H1 (cell line): ENCODE results near the gene LSM11. TPM values are rescaled to one million over a fixed set of nuclear protein-coding genes. Genes with fewer than 3 reads are reported as not detected.

Experiments used
- KDM1A ChIP-seq: fragments of 200-600, 300-600 bp; sonication (generic); IDR thresholded peaks from 2 replicates; pipeline ENCODE4 v1.7.1; 2016; ENCODE audit warnings: mild to moderate bottlenecking, low read length, borderline replicate concordance
- TBP ChIP-seq: IDR thresholded peaks from 2 replicates; pipeline ENCODE4 v1.6.1; 2011; ENCODE audit warnings: low read depth, low read length, improper control_type of control experiment
- polyA plus RNA-seq, 7 experiments: library from polyadenylated mRNA; depleted of rRNA in 3 of 7; stranded (reverse) in 5 of 7; unstranded in 2 of 7; fragments of >200 nt in 5 of 7; fragments of 200-250 nt in 2 of 7; gene quantifications; 1 replicate in 5 of 7; 2 replicates in 1 of 7; 4 replicates in 1 of 7; pipeline versions ENCODE4 v1.2.1 to v1.2.3, GENCODE V29; 2011 to 2013; ENCODE audit warnings: missing spikeins in 2 of 7, mixed read lengths in 2 of 7
- total RNA-seq: library from RNA; stranded (reverse); fragmentation: NEBNext Ultra II Directional; extraction: Animal tissue kit (Norgen Biotek cat#: 25700); gene quantifications from 2 replicates; pipeline ENCODE4 v1.2.1, GENCODE V29; 2021

LSM11 gene
- total and polyA plus RNA-seq, 2 of the 8 experiments (the other 6 are each of a cell fraction or from before 2014, with no cell fraction given) = 1.8 to 3.9 TPM

DNA sequence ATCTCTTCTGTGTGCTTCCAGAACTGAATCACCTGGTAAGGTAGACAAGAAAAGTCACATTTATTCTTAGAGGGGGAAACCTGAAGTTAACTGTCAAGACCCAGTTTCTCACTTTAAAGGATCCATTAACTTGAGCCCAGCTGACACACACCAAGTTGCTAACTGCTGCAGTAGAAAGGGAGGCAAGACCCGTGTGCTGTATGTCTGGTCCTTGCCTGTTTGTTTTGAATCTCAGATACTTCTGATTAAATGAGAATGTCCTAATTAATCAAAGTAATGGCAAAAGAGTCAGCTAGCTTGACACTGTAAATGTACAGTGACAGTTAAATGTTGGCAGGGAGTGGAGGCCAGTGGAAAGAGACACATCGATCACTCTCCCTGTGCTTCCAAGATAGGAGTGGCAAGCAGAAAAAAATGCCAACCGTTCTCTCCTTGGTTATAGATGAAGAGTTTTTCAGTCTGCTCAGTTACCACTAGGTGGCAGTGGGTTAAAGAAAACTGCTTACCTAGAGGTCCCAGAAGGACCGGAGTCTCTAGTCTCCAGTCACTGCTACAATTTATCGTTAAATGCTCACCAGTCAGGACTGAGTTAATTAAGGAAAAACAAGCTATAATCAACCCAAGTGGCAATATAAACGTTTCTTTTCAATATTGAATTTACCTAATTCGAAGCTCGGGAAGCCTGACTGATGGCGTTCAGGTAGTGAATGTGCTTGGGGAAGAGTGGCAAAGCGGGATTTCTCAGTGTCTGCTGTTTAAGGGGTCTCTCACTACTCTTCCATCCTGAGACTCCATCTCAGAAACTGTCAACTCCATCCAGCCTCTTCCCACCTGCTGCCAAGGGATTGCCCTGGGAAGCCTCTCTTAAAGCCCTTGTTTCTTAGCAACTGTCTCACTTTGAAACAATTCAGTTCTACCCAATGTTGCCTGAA lies 18.4 kb downstream of the LSM11 start (continued):
- TF ChIP-seq KDM1A (no peak), TBP (no peak)
